Panc1 (cell line): ENCODE data around the gene NT5M. TPM values are rescaled to one million over a fixed set of nuclear protein-coding genes. Genes with fewer than 3 reads are reported as not detected.

Source experiments
- ATAC-seq: fragments of 200-7000 bp; cut with Tn5 transposase; 2 replicates; pipeline ENCODE4 v1.9.1; 2020; ENCODE audit warnings: mild to moderate bottlenecking, moderate library complexity
- BruUV-seq: library from RNA; stranded (reverse); fragments of 400-500 nt; replicated peaks from 2 replicates; lab custom pipeline; 2021; lab: Mats Ljungman, UMichigan
- CTCF ChIA-PET: fragments of 300-600 bp; sonication (Branson Sonifier 250); formaldehyde crosslinking; loops from one replicate; lab custom pipeline; 2022; ENCODE audit warnings: antibody characterized with exemption; lab: Charles Lee
- POLR2A ChIA-PET: fragments of 300-600 bp; sonication (Branson Sonifier 250); formaldehyde crosslinking; loops from one replicate; lab custom pipeline; 2022; ENCODE audit warnings: antibody characterized with exemption; lab: Charles Lee
- DNase-seq: peaks from one replicate; pipeline ENCODE4 v3.0.0-alpha.2; 2010; ENCODE audit warnings: low read depth, low spot score
- H3K27ac ChIP-seq: 2 replicates; pipeline ENCODE4 v1.5.1; 2011; ENCODE audit warnings: mild to moderate bottlenecking, low read length, inconsistent platforms
- H3K27me3 ChIP-seq: fragments of 200-500 bp; sonication (Bioruptor generic); 2 replicates; pipeline ENCODE4 v1.6.0; 2014; ENCODE audit warnings: low read length, inconsistent platforms; ENCODE audit not compliant: control insufficient read depth, insufficient read depth
- H3K36me3 ChIP-seq: fragments of 200-500 bp; sonication (Bioruptor generic); 2 replicates; pipeline ENCODE4 v1.5.1; 2014; ENCODE audit warnings: inconsistent platforms, mild to moderate bottlenecking, low read length, moderate library complexity; ENCODE audit not compliant: control insufficient read depth, insufficient read depth
- H3K4me1 ChIP-seq: 2 replicates; pipeline ENCODE4 v1.5.1; 2011; ENCODE audit warnings: inconsistent platforms, mild to moderate bottlenecking, low read length, moderate library complexity; ENCODE audit not compliant: control insufficient read depth, insufficient read depth
- H3K4me3 ChIP-seq, 2 experiments: 2 replicates each; pipeline ENCODE4 v1.5.1; 2011 to 2012; ENCODE audit warnings: low read depth in 2 of 2, low read length in 2 of 2, mild to moderate bottlenecking in 2 of 2, inconsistent platforms in 1 of 2, moderate library complexity in 1 of 2
- H3K9me3 ChIP-seq: fragments of 200-500 bp; sonication (Bioruptor generic); 2 replicates; pipeline ENCODE4 v1.5.1; 2014; ENCODE audit warnings: low read depth, mild to moderate bottlenecking, inconsistent platforms, low read length, moderate library complexity; ENCODE audit not compliant: control insufficient read depth, insufficient read depth
- POLR2AphosphoS5 ChIP-seq: IDR thresholded peaks from 2 replicates; pipeline ENCODE4 v1.6.1; 2012; ENCODE audit warnings: mild to moderate bottlenecking, low read depth, low read length, moderate library complexity
- SIN3A ChIP-seq: IDR thresholded peaks from 2 replicates; pipeline ENCODE4 v1.6.1; 2012; ENCODE audit warnings: low read depth, mild to moderate bottlenecking, low read length, moderate library complexity, borderline replicate concordance; ENCODE audit not compliant: insufficient read depth
- TCF7L2 ChIP-seq: IDR thresholded peaks from 2 replicates; pipeline ENCODE4 v1.6.1; 2011; ENCODE audit warnings: mild to moderate bottlenecking, low read depth, low read length, inconsistent platforms
- in situ Hi-C: cut with HindIII; loops from 2 replicates; pipeline ENCODE4 v1.10.0; 2016; ENCODE audit warnings: low sequenced_read_pairs, low pct_unique_long_range_greater_than_20kb
- intact Hi-C: fragments of 100-400 bp; cut with micrococcal nuclease; formaldehyde crosslinking; loops from one replicate; pipeline ENCODE4 v1.10.0; 2022; ENCODE audit not compliant: unreplicated experiment
- total RNA-seq: library from RNA; stranded (reverse); gene quantifications from one replicate; pipeline ENCODE4 v1.2.1, GENCODE V29; 2021; ENCODE audit not compliant: unreplicated experiment
- TF ChIP-seq, protein P1 (sequence below): fragments of 450-650 bp; IDR thresholded peaks from 2 replicates; pipeline ENCODE4 v1.5.1; 2017; ENCODE audit warnings: mild to moderate bottlenecking
- TF ChIP-seq, protein P2 (sequence below), 2 experiments: IDR thresholded peaks; 2 replicates each; pipeline ENCODE4 v1.6.1; 2011 to 2012; ENCODE audit warnings: low read depth in 2 of 2, control low read depth in 1 of 2, low read length in 1 of 2, mild to moderate bottlenecking in 1 of 2, moderate library complexity in 1 of 2; ENCODE audit not compliant: insufficient read depth in 1 of 2

Gene NT5M
- total RNA-seq, 1 experiment from 2014 or later: 3.1 TPM

GRCh38 chr17:17352836-17353624, 49.9 kb downstream of the NT5M start:
- Histone ChIP-seq H3K27me3 (no peaks in the 10 kb centered on the region), H3K4me3 (no peak overlapping the region), H3K27ac (no peak overlapping the region), H3K4me1 (no peaks in the 10 kb centered on the region), H3K36me3 (no peaks in the 10 kb centered on the region), H3K9me3 (no peaks in the 10 kb centered on the region)
- in situ Hi-C loops: no loop called here
- ATAC-seq (no peak), DNase-seq (no peak)
- no TSS peak for BruUV-seq
- TF ChIP-seq, protein P1, sequence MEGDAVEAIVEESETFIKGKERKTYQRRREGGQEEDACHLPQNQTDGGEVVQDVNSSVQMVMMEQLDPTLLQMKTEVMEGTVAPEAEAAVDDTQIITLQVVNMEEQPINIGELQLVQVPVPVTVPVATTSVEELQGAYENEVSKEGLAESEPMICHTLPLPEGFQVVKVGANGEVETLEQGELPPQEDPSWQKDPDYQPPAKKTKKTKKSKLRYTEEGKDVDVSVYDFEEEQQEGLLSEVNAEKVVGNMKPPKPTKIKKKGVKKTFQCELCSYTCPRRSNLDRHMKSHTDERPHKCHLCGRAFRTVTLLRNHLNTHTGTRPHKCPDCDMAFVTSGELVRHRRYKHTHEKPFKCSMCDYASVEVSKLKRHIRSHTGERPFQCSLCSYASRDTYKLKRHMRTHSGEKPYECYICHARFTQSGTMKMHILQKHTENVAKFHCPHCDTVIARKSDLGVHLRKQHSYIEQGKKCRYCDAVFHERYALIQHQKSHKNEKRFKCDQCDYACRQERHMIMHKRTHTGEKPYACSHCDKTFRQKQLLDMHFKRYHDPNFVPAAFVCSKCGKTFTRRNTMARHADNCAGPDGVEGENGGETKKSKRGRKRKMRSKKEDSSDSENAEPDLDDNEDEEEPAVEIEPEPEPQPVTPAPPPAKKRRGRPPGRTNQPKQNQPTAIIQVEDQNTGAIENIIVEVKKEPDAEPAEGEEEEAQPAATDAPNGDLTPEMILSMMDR: no peak
- ChIA-PET POLR2A (interaction anchor here (0.5 kb wide), 1 partner anchor 294 kb away, joined by 11 read pairs; no protein-coding TSS in a partner anchor), CTCF (no interaction called here)
- intact Hi-C loops: no loop called here

DNA sequence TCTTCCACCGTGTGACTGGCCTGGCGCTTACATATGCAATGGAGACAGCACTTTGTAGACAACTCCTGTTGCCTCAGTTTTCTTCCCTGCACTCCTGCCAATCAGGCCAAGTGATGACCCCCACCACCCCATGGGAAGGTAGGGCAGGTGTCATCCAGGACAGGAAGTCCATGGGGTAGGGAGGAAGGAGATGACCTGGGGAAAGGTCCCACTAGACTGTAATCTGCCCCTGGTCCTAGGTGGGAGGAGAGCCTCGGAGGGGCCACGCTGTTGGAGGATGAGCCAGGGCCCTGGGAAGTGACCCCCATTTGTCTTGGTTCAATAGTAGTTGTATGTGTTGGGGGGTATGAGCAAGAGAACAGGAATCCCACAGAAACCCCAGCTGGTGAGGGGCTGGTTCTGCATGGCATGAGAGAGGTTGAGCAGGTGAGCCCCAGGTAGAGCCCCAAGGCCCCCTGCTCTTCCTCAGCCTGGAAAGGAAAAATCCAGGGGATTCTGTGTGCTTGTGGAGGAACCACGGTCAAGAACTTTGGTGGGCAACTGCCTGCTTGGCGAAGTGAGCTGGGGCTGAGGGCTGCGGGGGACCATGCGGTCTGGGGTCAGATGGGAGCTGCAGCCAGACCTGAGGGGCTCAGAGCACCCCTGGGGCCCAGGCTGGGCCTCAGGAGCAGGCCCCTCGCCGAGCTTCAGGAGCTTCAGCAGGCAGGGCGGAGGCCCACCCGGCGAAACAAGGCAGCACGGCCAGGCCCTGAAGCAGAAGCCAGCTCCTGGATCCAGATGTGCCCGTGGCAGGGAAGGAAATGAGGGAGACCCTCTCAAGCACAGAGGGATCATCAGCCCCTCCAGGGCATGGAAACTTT, 50.7 kb downstream of the NT5M start:
- H3K4me1 ChIP-seq: no peaks in the 10 kb centered on the region
- ChIA-PET CTCF (interaction anchor here (0.7 kb wide), 1 partner anchor 95 kb away, joined by 3 read pairs; no protein-coding TSS in a partner anchor), POLR2A (interaction anchor here (0.5 kb wide), 2 partner anchors 16 to 293 kb away, joined by 3 to 11 read pairs; no protein-coding TSS in a partner anchor)
- no peaks in the 10 kb centered on the region for H3K36me3 ChIP-seq
- DNase-seq (no peak), ATAC-seq (no peak)
- no peak overlapping the region for H3K27ac ChIP-seq
- BruUV-seq: no TSS peak
- H3K4me3 ChIP-seq: no peak overlapping the region
- H3K27me3 ChIP-seq: no peaks in the 10 kb centered on the region
- in situ Hi-C loops (no loop called here), intact Hi-C loops (no loop called here)
- TF ChIP-seq, protein P1: no peak
- TF ChIP-seq TCF7L2 (no peak), SIN3A (no peak), POLR2AphosphoS5 (no peak)
- TF ChIP-seq, protein P2, sequence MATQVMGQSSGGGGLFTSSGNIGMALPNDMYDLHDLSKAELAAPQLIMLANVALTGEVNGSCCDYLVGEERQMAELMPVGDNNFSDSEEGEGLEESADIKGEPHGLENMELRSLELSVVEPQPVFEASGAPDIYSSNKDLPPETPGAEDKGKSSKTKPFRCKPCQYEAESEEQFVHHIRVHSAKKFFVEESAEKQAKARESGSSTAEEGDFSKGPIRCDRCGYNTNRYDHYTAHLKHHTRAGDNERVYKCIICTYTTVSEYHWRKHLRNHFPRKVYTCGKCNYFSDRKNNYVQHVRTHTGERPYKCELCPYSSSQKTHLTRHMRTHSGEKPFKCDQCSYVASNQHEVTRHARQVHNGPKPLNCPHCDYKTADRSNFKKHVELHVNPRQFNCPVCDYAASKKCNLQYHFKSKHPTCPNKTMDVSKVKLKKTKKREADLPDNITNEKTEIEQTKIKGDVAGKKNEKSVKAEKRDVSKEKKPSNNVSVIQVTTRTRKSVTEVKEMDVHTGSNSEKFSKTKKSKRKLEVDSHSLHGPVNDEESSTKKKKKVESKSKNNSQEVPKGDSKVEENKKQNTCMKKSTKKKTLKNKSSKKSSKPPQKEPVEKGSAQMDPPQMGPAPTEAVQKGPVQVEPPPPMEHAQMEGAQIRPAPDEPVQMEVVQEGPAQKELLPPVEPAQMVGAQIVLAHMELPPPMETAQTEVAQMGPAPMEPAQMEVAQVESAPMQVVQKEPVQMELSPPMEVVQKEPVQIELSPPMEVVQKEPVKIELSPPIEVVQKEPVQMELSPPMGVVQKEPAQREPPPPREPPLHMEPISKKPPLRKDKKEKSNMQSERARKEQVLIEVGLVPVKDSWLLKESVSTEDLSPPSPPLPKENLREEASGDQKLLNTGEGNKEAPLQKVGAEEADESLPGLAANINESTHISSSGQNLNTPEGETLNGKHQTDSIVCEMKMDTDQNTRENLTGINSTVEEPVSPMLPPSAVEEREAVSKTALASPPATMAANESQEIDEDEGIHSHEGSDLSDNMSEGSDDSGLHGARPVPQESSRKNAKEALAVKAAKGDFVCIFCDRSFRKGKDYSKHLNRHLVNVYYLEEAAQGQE (IDR thresholded peaks at IDR 0.05; ENCODE audit: insufficient read depth in 1 of 2, low read depth in 2 of 2, low read length in 1 of 2): no peak
- H3K9me3 ChIP-seq: no peaks in the 10 kb centered on the region
